K562 (cell line): ENCODE data around the gene MYH3. TPM values are rescaled to one million over a fixed set of nuclear protein-coding genes. Genes with fewer than 3 reads are reported as not detected.
A peak's percentile ranks its signal among the peaks of the same experiment; 100 is the strongest.

Source experiments
- ATAC-seq: fragments of 200-7000 bp; cut with Tn5 transposase; 3 replicates; pipeline ENCODE4 v1.9.1; 2020; ENCODE audit warnings: moderate library complexity
- BruUV-seq: library from RNA; stranded (reverse); fragments of 400-500 nt; replicated peaks from 2 replicates; lab custom pipeline; 2021; lab: Mats Ljungman, UMichigan
- CTCF ChIA-PET: fragments of 300-600 bp; formaldehyde crosslinking; extraction: SDS; loops from one replicate; lab custom pipeline; 2021; ENCODE audit warnings: low intra/inter-chr PET ratio; lab: Yijun Ruan, JAX
- POLR2A ChIA-PET: fragments of 300-600, 350-650 bp; sonication (Branson Sonifier 250); formaldehyde crosslinking; extraction: SDS; loops from one replicate; lab custom pipeline; 2021; ENCODE audit warnings: antibody characterized with exemption, inconsistent platforms; lab: Yijun Ruan, JAX
- DNase-seq, 4 experiments: peaks; one replicate each; pipeline versions ENCODE4 v3.0.0 to v3.0.0-alpha.2; 2011 to 2018; ENCODE audit warnings: low spot score in 3 of 4, mixed read lengths in 3 of 4; ENCODE audit errors: extremely low read depth in 1 of 4
- FAIRE-seq: peaks from 2 replicates; lab custom pipeline; 2011; peaks lifted over from hg19 to GRCh38; lab: Jason Lieb, UNC
- H2AFZ ChIP-seq: 2 replicates; pipeline ENCODE4 v1.6.0; 2011; ENCODE audit warnings: low read depth, low read length, control low read depth, inconsistent platforms
- H3K27ac ChIP-seq: fragments of 200-600 bp; 3 replicates; pipeline ENCODE4 v1.8.0; 2011; ENCODE audit warnings: low read depth, mild to moderate bottlenecking, control low read depth, inconsistent platforms, low read length, moderate library complexity, mixed read lengths; ENCODE audit errors: extremely low read depth
- H3K27me3 ChIP-seq, 2 experiments: fragments of 300-600 bp in 1 of 2; 2 replicates in 1 of 2; 3 replicates in 1 of 2; pipeline versions ENCODE4 v1.6.0 to v1.8.0; 2011; ENCODE audit warnings: inconsistent platforms in 2 of 2, low read length in 2 of 2, mild to moderate bottlenecking in 1 of 2, mixed read lengths in 1 of 2, moderate library complexity in 1 of 2; ENCODE audit not compliant: control insufficient read depth in 2 of 2, insufficient read depth in 2 of 2
- H3K36me3 ChIP-seq: fragments of 300-600 bp; 3 replicates; pipeline ENCODE4 v1.8.0; 2011; ENCODE audit warnings: mild to moderate bottlenecking, low read length, inconsistent platforms; ENCODE audit not compliant: control insufficient read depth, insufficient read depth
- H3K4me1 ChIP-seq, 2 experiments: fragments of 200-600 bp in 1 of 2; replicated peaks in 1 of 2; 2 replicates in 1 of 2; 3 replicates in 1 of 2; pipeline versions ENCODE4 v1.5.1 to v1.8.0; 2011; ENCODE audit warnings: inconsistent platforms in 2 of 2, low read length in 2 of 2, mild to moderate bottlenecking in 1 of 2, mixed read lengths in 1 of 2, moderate library complexity in 1 of 2; ENCODE audit not compliant: control insufficient read depth in 2 of 2, insufficient read depth in 2 of 2
- H3K4me2 ChIP-seq: 2 replicates; pipeline ENCODE4 v1.6.1; 2011; ENCODE audit warnings: low read length, control low read depth, inconsistent platforms, mixed read lengths; ENCODE audit not compliant: insufficient read depth
- H3K4me3 ChIP-seq: fragments of 200-600 bp; sonication (generic), shearing (Covaris generic); 2 replicates; pipeline ENCODE4 v1.5.1; 2016; ENCODE audit warnings: control low read depth, inconsistent platforms
- H3K79me2 ChIP-seq: fragments of 200-600 bp; 3 replicates; pipeline ENCODE4 v1.8.0; 2011; ENCODE audit warnings: low read length, inconsistent platforms; ENCODE audit not compliant: control insufficient read depth, insufficient read depth
- H3K9ac ChIP-seq, 2 experiments: 2 replicates each; pipeline versions ENCODE4 v1.6.0 to v1.6.1; 2011; ENCODE audit warnings: low read depth in 2 of 2, low read length in 2 of 2, control low read depth in 1 of 2, inconsistent platforms in 1 of 2, mild to moderate bottlenecking in 1 of 2, mixed read lengths in 1 of 2; ENCODE audit not compliant: insufficient read depth in 1 of 2
- H3K9me1 ChIP-seq: one replicate; pipeline ENCODE4 v1.6.0; 2011; ENCODE audit warnings: inconsistent platforms, mild to moderate bottlenecking, low read length, moderate library complexity; ENCODE audit not compliant: control insufficient read depth, insufficient read depth
- H3K9me3 ChIP-seq: replicated peaks from 2 replicates; pipeline ENCODE4 v1.5.1; 2011; ENCODE audit warnings: low read depth, low read length, inconsistent platforms; ENCODE audit not compliant: control insufficient read depth, insufficient read depth
- H4K20me1 ChIP-seq: replicated peaks from 2 replicates; pipeline ENCODE4 v1.6.1; 2011; ENCODE audit warnings: low read length, inconsistent platforms, mixed read lengths; ENCODE audit not compliant: control insufficient read depth, insufficient read depth
- ATF2 ChIP-seq: sonication (generic); formaldehyde crosslinking; IDR thresholded peaks from 2 replicates; pipeline ENCODE4 v1.8.1; 2022; ENCODE audit warnings: missing genetic modification reagents
- ERF ChIP-seq: fragments of 450-650 bp; formaldehyde crosslinking; IDR thresholded peaks from 2 replicates; pipeline ENCODE4 v1.4.0; 2020; ENCODE audit warnings: mild to moderate bottlenecking, mixed read lengths
- GATA2 ChIP-seq: sonication (generic); formaldehyde crosslinking; IDR thresholded peaks from 2 replicates; pipeline ENCODE4 v1.4.0; 2020; ENCODE audit warnings: mild to moderate bottlenecking, missing genetic modification reagents
- HNRNPK ChIP-seq: fragments of 200-400 bp; formaldehyde crosslinking; IDR thresholded peaks from one replicate; pipeline ENCODE4 v1.6.1; 2018; ENCODE audit warnings: mild to moderate bottlenecking, low read depth, low read length; ENCODE audit not compliant: poor library complexity, severe bottlenecking
- MECOM ChIP-seq: fragments of 250-450 bp; sonication (Bioruptor Pico); IDR thresholded peaks from 2 replicates; pipeline ENCODE4 v1.8.0; 2022; ENCODE audit warnings: inconsistent platforms
- PCBP2 ChIP-seq: fragments of 200-400 bp; formaldehyde crosslinking; IDR thresholded peaks from 2 replicates; pipeline ENCODE4 v1.6.1; 2018; ENCODE audit warnings: low read length, low read depth, mild to moderate bottlenecking, moderate library complexity; ENCODE audit not compliant: poor library complexity, severe bottlenecking
- ZNF316 ChIP-seq: fragments of 450-650 bp; IDR thresholded peaks from 2 replicates; pipeline ENCODE4 v1.6.1; 2016
- ZNF592 ChIP-seq: fragments of 450-650 bp; IDR thresholded peaks from 2 replicates; pipeline ENCODE4 v1.6.1; 2017; ENCODE audit warnings: antibody characterized with exemption, mild to moderate bottlenecking
- WGBS: fragments of 100-300 bp; shearing (Covaris generic); methylation state at CpG from one replicate; pipeline ENCODE4 v1.1.6; 2016; ENCODE audit warnings: low coverage, mixed read lengths; ENCODE audit not compliant: insufficient coverage; ENCODE audit errors: missing lambda C conversion rate; 5-methylcytosine and 5-hydroxymethylcytosine counted together
- in situ Hi-C: fragments of 300-500 bp; cut with MboI; formaldehyde crosslinking; loops from 4 replicates; pipeline ENCODE4 v1.15.0; 2018; ENCODE audit warnings: inconsistent platforms, mixed read lengths
- intact Hi-C: fragments of 100-400 bp; cut with micrococcal nuclease; formaldehyde crosslinking; loops from 2 replicates; pipeline ENCODE4 v1.14.2; 2022
- polyA plus RNA-seq, 8 experiments: library from polyadenylated mRNA; depleted of rRNA in 4 of 8; stranded (reverse) in 5 of 8; unstranded in 3 of 8; fragments of >200 nt; fragmentation: Nextera tagmentation in 2 of 8; fragmentation: Illumina TruSeq in 1 of 8; extraction: Ambion mirVana in 2 of 8; extraction: Trizol in 1 of 8; gene quantifications; 2 replicates each; pipeline versions ENCODE4 v1.2.1 to v1.2.3, GENCODE V29; 2011 to 2014; ENCODE audit warnings: inconsistent platforms in 1 of 8, missing spikeins in 1 of 8
- total RNA-seq, 7 experiments: library from RNA; depleted of rRNA in 6 of 7; stranded (reverse); fragments of >200 nt in 6 of 7; fragmentation: Illumina TruSeq in 2 of 7; extraction: Trizol in 2 of 7; gene quantifications; 2 replicates each; pipeline versions ENCODE4 v1.2.1 to v1.2.3, GENCODE V29; 2011 to 2021; ENCODE audit warnings: low replicate concordance in 1 of 7

Gene MYH3
- total and polyA plus RNA-seq, 9 of the 15 experiments (the other 6 are each of a cell fraction or from before 2014, with no cell fraction given): 0.24 to 0.75 (median 0.40) TPM; not detected in 1

- ATAC-seq: no peak
- no peaks in the 10 kb centered on the region for H3K9me1 ChIP-seq
- no peak for TF ChIP-seq MECOM (CRISPR knock-in tag)
- no peak for TF ChIP-seq PCBP2
- TF ChIP-seq GATA2: no peak
- TF ChIP-seq ZNF592: no peak
- no peak for TF ChIP-seq ATF2 (CRISPR knock-in tag)
- TF ChIP-seq HNRNPK: no peak
- TF ChIP-seq ZNF316: 0 out of 2 replicates have a peak, but pooled peaks have one; percentile 26
- TF ChIP-seq ERF (CRISPR knock-in tag): no peak
- TF ChIP-seq, all 486 proteins: peak for 1
- Histone ChIP-seq H3K27ac (no peak overlapping the region), H3K4me3 (no peak overlapping the region), H3K4me2 (no peak overlapping the region), H3K4me1 (no peaks in the 10 kb centered on the region), H3K27me3 (peaks cover 0 to 19% of the 10 kb centered on the region in 2 experiments; a peak in 3 of 5 replicates), H2AFZ (no peak overlapping the region), H4K20me1 (0 out of 2 replicates have a peak, but pooled peaks cover 3% of the 10 kb centered on the region), H3K9me3 (no peaks in the 10 kb centered on the region), H3K79me2 (no peaks in the 10 kb centered on the region), H3K36me3 (no peaks in the 10 kb centered on the region), H3K9ac (no peak overlapping the region)
- no peak for FAIRE-seq
- intact Hi-C loops (no loop called here), in situ Hi-C loops (no loop called here)
- CTCF ChIA-PET: interaction anchor here (0.6 kb wide), 1 partner anchor 54 kb away, joined by 3 read pairs; no protein-coding TSS in a partner anchor
- no TSS peak for BruUV-seq
- WGBS: 53% methylated on average over 6 of the region's 12 CpGs
- POLR2A ChIA-PET: no interaction called here
- DNase-seq: no peak
Measured at GRCh38 chr17:10629706-10630105, 27.4 kb downstream of the MYH3 start.
